Measurements from ENCODE around the gene TPST1. TPM values are rescaled to one million over a fixed set of nuclear protein-coding genes. Genes with fewer than 3 reads are reported as not detected.

Gene TPST1
- total and polyA plus RNA-seq, 9 of the 15 experiments (the other 6 are each of a cell fraction or from before 2014, with no cell fraction given), result 0.15 to 2.2 (median 0.53) TPM

DNA sequence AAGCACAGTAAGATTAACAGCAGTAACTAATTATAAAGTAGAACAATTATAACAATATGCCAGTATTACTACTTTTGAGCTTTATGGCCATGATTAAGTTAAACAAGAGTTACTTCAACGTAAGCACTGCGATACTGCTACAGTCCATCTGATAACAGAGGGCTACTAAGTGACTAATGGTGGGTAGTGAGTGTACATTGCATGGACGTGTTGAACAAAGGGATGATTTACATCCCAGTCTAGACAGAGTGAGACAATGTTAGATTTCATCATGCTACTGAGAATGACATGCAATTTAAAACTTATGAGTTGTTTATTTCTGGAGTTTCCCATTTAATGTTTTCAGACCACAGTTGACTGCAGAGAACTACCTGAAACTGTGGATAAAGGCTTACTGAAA is 45.6 kb downstream of the TPST1 start (continued):
- TF ChIP-seq, protein P1, sequence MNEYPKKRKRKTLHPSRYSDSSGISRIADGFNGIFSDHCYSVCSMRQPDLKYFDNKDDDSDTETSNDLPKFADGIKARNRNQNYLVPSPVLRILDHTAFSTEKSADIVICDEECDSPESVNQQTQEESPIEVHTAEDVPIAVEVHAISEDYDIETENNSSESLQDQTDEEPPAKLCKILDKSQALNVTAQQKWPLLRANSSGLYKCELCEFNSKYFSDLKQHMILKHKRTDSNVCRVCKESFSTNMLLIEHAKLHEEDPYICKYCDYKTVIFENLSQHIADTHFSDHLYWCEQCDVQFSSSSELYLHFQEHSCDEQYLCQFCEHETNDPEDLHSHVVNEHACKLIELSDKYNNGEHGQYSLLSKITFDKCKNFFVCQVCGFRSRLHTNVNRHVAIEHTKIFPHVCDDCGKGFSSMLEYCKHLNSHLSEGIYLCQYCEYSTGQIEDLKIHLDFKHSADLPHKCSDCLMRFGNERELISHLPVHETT (CRISPR knock-in tag; conservative IDR thresholded peaks at IDR 0.05 in 1 of 2, IDR thresholded peaks at IDR 0.05 in 1 of 2), result no peak
- TF ChIP-seq NFXL1 (CRISPR knock-in tag; IDR thresholded peaks at IDR 0.05) (no peak), ARID3A (IDR thresholded peaks at IDR 0.05; ENCODE audit: borderline replicate concordance, low read depth, low read length) (no peak), ZBTB26 (CRISPR knock-in tag; IDR thresholded peaks at IDR 0.05) (no peak), FOSL1 (tag; conservative IDR thresholded peaks at IDR 0.05) (peak; percentile 95), JUN (IDR thresholded peaks at IDR 0.05; ENCODE audit: borderline replicate concordance, low read depth, low read length) (peak; percentile 80), JUN (CRISPR knock-in tag; IDR thresholded peaks at IDR 0.05; ENCODE audit: borderline replicate concordance) (no peak), ASH1L (IDR thresholded peaks at IDR 0.05; ENCODE audit: borderline replicate concordance, low read depth, partially characterized antibody) (no peak), PRDM10 (IDR thresholded peaks at IDR 0.05; ENCODE audit: partially characterized antibody) (no peak)
- TF ChIP-seq, protein P2, sequence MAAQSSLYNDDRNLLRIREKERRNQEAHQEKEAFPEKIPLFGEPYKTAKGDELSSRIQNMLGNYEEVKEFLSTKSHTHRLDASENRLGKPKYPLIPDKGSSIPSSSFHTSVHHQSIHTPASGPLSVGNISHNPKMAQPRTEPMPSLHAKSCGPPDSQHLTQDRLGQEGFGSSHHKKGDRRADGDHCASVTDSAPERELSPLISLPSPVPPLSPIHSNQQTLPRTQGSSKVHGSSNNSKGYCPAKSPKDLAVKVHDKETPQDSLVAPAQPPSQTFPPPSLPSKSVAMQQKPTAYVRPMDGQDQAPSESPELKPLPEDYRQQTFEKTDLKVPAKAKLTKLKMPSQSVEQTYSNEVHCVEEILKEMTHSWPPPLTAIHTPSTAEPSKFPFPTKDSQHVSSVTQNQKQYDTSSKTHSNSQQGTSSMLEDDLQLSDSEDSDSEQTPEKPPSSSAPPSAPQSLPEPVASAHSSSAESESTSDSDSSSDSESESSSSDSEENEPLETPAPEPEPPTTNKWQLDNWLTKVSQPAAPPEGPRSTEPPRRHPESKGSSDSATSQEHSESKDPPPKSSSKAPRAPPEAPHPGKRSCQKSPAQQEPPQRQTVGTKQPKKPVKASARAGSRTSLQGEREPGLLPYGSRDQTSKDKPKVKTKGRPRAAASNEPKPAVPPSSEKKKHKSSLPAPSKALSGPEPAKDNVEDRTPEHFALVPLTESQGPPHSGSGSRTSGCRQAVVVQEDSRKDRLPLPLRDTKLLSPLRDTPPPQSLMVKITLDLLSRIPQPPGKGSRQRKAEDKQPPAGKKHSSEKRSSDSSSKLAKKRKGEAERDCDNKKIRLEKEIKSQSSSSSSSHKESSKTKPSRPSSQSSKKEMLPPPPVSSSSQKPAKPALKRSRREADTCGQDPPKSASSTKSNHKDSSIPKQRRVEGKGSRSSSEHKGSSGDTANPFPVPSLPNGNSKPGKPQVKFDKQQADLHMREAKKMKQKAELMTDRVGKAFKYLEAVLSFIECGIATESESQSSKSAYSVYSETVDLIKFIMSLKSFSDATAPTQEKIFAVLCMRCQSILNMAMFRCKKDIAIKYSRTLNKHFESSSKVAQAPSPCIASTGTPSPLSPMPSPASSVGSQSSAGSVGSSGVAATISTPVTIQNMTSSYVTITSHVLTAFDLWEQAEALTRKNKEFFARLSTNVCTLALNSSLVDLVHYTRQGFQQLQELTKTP (IDR thresholded peaks at IDR 0.05; ENCODE audit: low read depth in 1 of 2, partially characterized antibody in 2 of 2), result no peak
- TF ChIP-seq, protein P3, sequence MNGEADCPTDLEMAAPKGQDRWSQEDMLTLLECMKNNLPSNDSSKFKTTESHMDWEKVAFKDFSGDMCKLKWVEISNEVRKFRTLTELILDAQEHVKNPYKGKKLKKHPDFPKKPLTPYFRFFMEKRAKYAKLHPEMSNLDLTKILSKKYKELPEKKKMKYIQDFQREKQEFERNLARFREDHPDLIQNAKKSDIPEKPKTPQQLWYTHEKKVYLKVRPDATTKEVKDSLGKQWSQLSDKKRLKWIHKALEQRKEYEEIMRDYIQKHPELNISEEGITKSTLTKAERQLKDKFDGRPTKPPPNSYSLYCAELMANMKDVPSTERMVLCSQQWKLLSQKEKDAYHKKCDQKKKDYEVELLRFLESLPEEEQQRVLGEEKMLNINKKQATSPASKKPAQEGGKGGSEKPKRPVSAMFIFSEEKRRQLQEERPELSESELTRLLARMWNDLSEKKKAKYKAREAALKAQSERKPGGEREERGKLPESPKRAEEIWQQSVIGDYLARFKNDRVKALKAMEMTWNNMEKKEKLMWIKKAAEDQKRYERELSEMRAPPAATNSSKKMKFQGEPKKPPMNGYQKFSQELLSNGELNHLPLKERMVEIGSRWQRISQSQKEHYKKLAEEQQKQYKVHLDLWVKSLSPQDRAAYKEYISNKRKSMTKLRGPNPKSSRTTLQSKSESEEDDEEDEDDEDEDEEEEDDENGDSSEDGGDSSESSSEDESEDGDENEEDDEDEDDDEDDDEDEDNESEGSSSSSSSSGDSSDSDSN (IDR thresholded peaks at IDR 0.05; ENCODE audit: borderline replicate concordance in 1 of 2, low read depth in 2 of 2, low read length in 2 of 2), result no peak

Data from K562 (cell line).